GM12801 (cell line): ENCODE data around the gene SAT1.

Experiments
- CTCF ChIP-seq: IDR thresholded peaks from one replicate; pipeline ENCODE4 v1.5.1; 2011; ENCODE audit warnings: control low read depth; ENCODE audit not compliant: insufficient read length; ENCODE audit errors: extremely low read depth

The SAT1 gene

GRCh38 chrX:23749576-23749975 lies 33.4 kb upstream of the SAT1 start:
- no peak for TF ChIP-seq CTCF

- TF ChIP-seq CTCF, result no peak
These were observed 30.1 kb upstream of the SAT1 start for GRCh38 chrX:23752740-23753415.

- no peak for TF ChIP-seq CTCF
These were observed 28.3 kb upstream of the SAT1 start for GRCh38 chrX:23754664-23755063.

GRCh38 chrX:23756165-23756564 lies 26.8 kb upstream of the SAT1 start:
- TF ChIP-seq CTCF, result no peak

- no peak for TF ChIP-seq CTCF
These were observed 23.2 kb upstream of the SAT1 start for GRCh38 chrX:23759821-23760220.

- TF ChIP-seq CTCF, result no peak
These were observed 18.6 kb upstream of the SAT1 start for GRCh38 chrX:23764188-23764984.

- no peak for TF ChIP-seq CTCF
These were observed 17.5 kb upstream of the SAT1 start for GRCh38 chrX:23765449-23765848.
